GM12878 (cell line): ENCODE results near the gene FURIN. TPM values are rescaled to one million over a fixed set of nuclear protein-coding genes. Genes with fewer than 3 reads are reported as not detected.

ENCODE experiments used
- ATAC-seq: fragments of 200-7000 bp; cut with Tn5 transposase; 3 replicates; pipeline ENCODE4 v1.9.1; 2020; ENCODE audit warnings: mild to moderate bottlenecking, moderate library complexity
- BruUV-seq: library from RNA; stranded (reverse); fragments of 400-500 nt; replicated peaks from 2 replicates; lab custom pipeline; 2021; lab: Mats Ljungman, UMichigan
- CTCF ChIA-PET: fragments of 300-600 bp; sonication (Branson Sonifier 250); formaldehyde crosslinking; extraction: SDS; loops from one replicate; lab custom pipeline; 2021; ENCODE audit warnings: inconsistent platforms; lab: Yijun Ruan, JAX
- POLR2A ChIA-PET: fragments of 350-600 bp; formaldehyde crosslinking; extraction: SDS; loops from one replicate; lab custom pipeline; 2021; ENCODE audit warnings: inconsistent platforms; lab: Charles Lee
- RAD21 ChIA-PET: fragments of 300-600 bp; sonication (Branson Sonifier 250); formaldehyde crosslinking; loops from one replicate; lab custom pipeline; 2023; ENCODE audit warnings: antibody characterized with exemption; ENCODE audit not compliant: unreplicated experiment; lab: Charles Lee
- SMC1A ChIA-PET: fragments of 300-600 bp; sonication (Branson Sonifier 250); formaldehyde crosslinking; loops from one replicate; lab custom pipeline; 2023; ENCODE audit not compliant: unreplicated experiment, uncharacterized antibody; lab: Charles Lee
- DNase-seq: peaks from one replicate; pipeline ENCODE4 v3.0.0-alpha.2; 2011; ENCODE audit warnings: low read depth, low spot score
- FAIRE-seq: peaks from 3 replicates; lab custom pipeline; 2011; peaks lifted over from hg19 to GRCh38; lab: Jason Lieb, UNC
- H2AFZ ChIP-seq: 2 replicates; pipeline ENCODE4 v1.6.0; 2011; ENCODE audit warnings: low read depth, low read length, control low read depth; ENCODE audit not compliant: control insufficient read depth
- H3K27ac ChIP-seq: 2 replicates; pipeline ENCODE4 v1.5.1; 2011; ENCODE audit warnings: control low read depth; ENCODE audit not compliant: control insufficient read depth, insufficient read depth
- H3K27me3 ChIP-seq, 2 experiments: replicated peaks in 1 of 2; 2 replicates each; pipeline versions ENCODE4 v1.6.0 to v1.6.1; 2011; ENCODE audit warnings: low read length in 1 of 2; ENCODE audit not compliant: control insufficient read depth in 2 of 2, insufficient read depth in 2 of 2
- H3K36me3 ChIP-seq, 2 experiments: 2 replicates each; pipeline ENCODE4 v1.5.1; 2011; ENCODE audit warnings: low read length in 1 of 2; ENCODE audit not compliant: control insufficient read depth in 2 of 2, insufficient read depth in 2 of 2
- H3K4me1 ChIP-seq: 2 replicates; pipeline ENCODE4 v1.6.1; 2011; ENCODE audit warnings: mild to moderate bottlenecking, low read length, moderate library complexity, mixed read lengths; ENCODE audit not compliant: control insufficient read depth, insufficient read depth
- H3K4me2 ChIP-seq: 2 replicates; pipeline ENCODE4 v1.6.0; 2011; ENCODE audit warnings: control low read depth; ENCODE audit not compliant: control insufficient read depth, insufficient read depth
- H3K4me3 ChIP-seq: fragments of 200-600 bp; sonication (generic); 2 replicates; pipeline ENCODE4 v1.5.1; 2016
- H3K79me2 ChIP-seq: 2 replicates; pipeline ENCODE4 v1.6.0; 2011; ENCODE audit warnings: low read length; ENCODE audit not compliant: control insufficient read depth, insufficient read depth
- H3K9ac ChIP-seq: 2 replicates; pipeline ENCODE4 v1.8.0; 2011; ENCODE audit warnings: low read length, control low read depth, mixed read lengths; ENCODE audit not compliant: control insufficient read depth, insufficient read depth
- H3K9me3 ChIP-seq: replicated peaks from 3 replicates; pipeline ENCODE4 v1.5.1; 2011; ENCODE audit warnings: mild to moderate bottlenecking, low read length; ENCODE audit not compliant: control insufficient read depth, insufficient read depth
- H4K20me1 ChIP-seq: 2 replicates; pipeline ENCODE4 v1.6.0; 2011; ENCODE audit not compliant: control insufficient read depth, insufficient read depth
- CEBPZ ChIP-seq: fragments of 150-350 bp; IDR thresholded peaks from 2 replicates; pipeline ENCODE4 v1.6.1; 2016; ENCODE audit warnings: low read depth, low read length
- EGR1 ChIP-seq, 2 experiments: IDR thresholded peaks; 1 replicate in 1 of 2; 2 replicates in 1 of 2; pipeline ENCODE4 v1.6.1; 2011 to 2012; ENCODE audit warnings: low read depth in 2 of 2, low read length in 2 of 2, borderline replicate concordance in 1 of 2, mild to moderate bottlenecking in 1 of 2, moderate library complexity in 1 of 2
- IRF3 ChIP-seq: fragments of 450-650 bp; IDR thresholded peaks from 2 replicates; pipeline ENCODE4 v1.6.1; 2014; ENCODE audit warnings: mild to moderate bottlenecking
- PKNOX1 ChIP-seq: fragments of 450-650 bp; IDR thresholded peaks from 2 replicates; pipeline ENCODE4 v1.6.1; 2016; ENCODE audit warnings: mild to moderate bottlenecking
- TCF12 ChIP-seq: IDR thresholded peaks from 2 replicates; pipeline ENCODE4 v1.6.1; 2011; ENCODE audit warnings: low read depth, mild to moderate bottlenecking, low read length
- YBX1 ChIP-seq: fragments of 450-650 bp; IDR thresholded peaks from 2 replicates; pipeline ENCODE4 v1.6.1; 2016; ENCODE audit warnings: antibody characterized with exemption
- ZNF687 ChIP-seq: fragments of 450-650 bp; IDR thresholded peaks from 2 replicates; pipeline ENCODE4 v1.6.1; 2017; ENCODE audit warnings: mild to moderate bottlenecking, moderate library complexity
- ZZZ3 ChIP-seq: IDR thresholded peaks from 2 replicates; pipeline ENCODE4 v1.6.1; 2011; ENCODE audit warnings: low read depth; ENCODE audit not compliant: control insufficient read depth, insufficient read length
- WGBS: methylation state at CpG from one replicate; pipeline ENCODE4 v1.1.6; 2016; ENCODE audit warnings: low lambda C conversion rate; ENCODE audit not compliant: insufficient replicate concordance, insufficient coverage; ENCODE audit errors: missing lambda C conversion rate; 5-methylcytosine and 5-hydroxymethylcytosine counted together
- in situ Hi-C: fragments of 300-500 bp; cut with MboI; formaldehyde crosslinking; loops from 9 replicates; pipeline ENCODE4 v1.14.3; 2018; ENCODE audit warnings: mixed read lengths
- intact Hi-C: fragments of 100-400 bp; cut with micrococcal nuclease; formaldehyde crosslinking; loops from one replicate; pipeline ENCODE4 v1.14.2; 2022; ENCODE audit not compliant: unreplicated experiment
- polyA plus RNA-seq, 11 experiments: library from polyadenylated mRNA; depleted of rRNA in 4 of 11; unstranded in 6 of 11; stranded (reverse) in 5 of 11; fragments of >200 nt; fragmentation: Nextera tagmentation in 4 of 11; fragmentation: Illumina TruSeq in 1 of 11; extraction: Ambion mirVana in 4 of 11; extraction: Trizol in 1 of 11; gene quantifications; 1 replicate in 1 of 11; 2 replicates in 10 of 11; pipeline versions ENCODE4 v1.2.1 to v1.2.3, GENCODE V29; 2011 to 2016; ENCODE audit warnings: inconsistent platforms in 2 of 11, missing spikeins in 2 of 11, low read depth in 1 of 11
- total RNA-seq, 4 experiments: library from RNA; depleted of rRNA in 3 of 4; stranded (reverse); fragments of >200 nt in 3 of 4; fragmentation: Illumina TruSeq in 1 of 4; extraction: Trizol in 1 of 4; gene quantifications; 2 replicates each; pipeline versions ENCODE4 v1.2.1 to v1.2.3, GENCODE V29; 2013 to 2021

FURIN gene
- total and polyA plus RNA-seq, 10 of the 15 experiments (the other 5 are each of a cell fraction or from before 2014, with no cell fraction given): 0.47 to 39.9 (median 8.0) TPM

GRCh38 chr15:90892498-90893174, 24.2 kb downstream of the FURIN start:
- ATAC-seq: no peak
- SMC1A ChIA-PET: interaction anchor here (0.9 kb wide), 1 partner anchor 40 kb away, joined by 4 read pairs; the partner anchor contains the start of gene HDDC3
- in situ Hi-C loops: no loop called here
- peaks cover 12% of the 10 kb centered on the region for H3K4me1 ChIP-seq
- H3K27me3 ChIP-seq: no peaks in the 10 kb centered on the region
- no peak overlapping the region for H3K27ac ChIP-seq
- no peaks in the 10 kb centered on the region; a peak in 2 of 4 replicates for H3K36me3 ChIP-seq
- no peak overlapping the region for H3K4me3 ChIP-seq
- H3K9ac ChIP-seq: no peak overlapping the region
- intact Hi-C loops: no loop called here
- 84% methylated on average over 27 of the region's 29 CpGs for WGBS
- no peak for FAIRE-seq
- H3K79me2 ChIP-seq: no peaks in the 10 kb centered on the region
- no peaks in the 10 kb centered on the region for H3K9me3 ChIP-seq
- TF ChIP-seq IRF3 (no peak), EGR1 (IDR thresholded peaks at IDR 0.05; ENCODE audit: borderline replicate concordance in 1 of 2, low read depth in 2 of 2, low read length in 2 of 2) (no peak), CEBPZ (no peak), TCF12 (no peak), ZNF687 (no peak), ZZZ3 (no peak), YBX1 (no peak), PKNOX1 (no peak)
- POLR2A ChIA-PET: no interaction called here
- RAD21 ChIA-PET: interaction anchor here (0.9 kb wide), 1 partner anchor 401 kb away, joined by 3 read pairs; no protein-coding TSS in a partner anchor
- no peaks in the 10 kb centered on the region for H4K20me1 ChIP-seq
- BruUV-seq: no TSS peak
- CTCF ChIA-PET: interaction anchor here (15.1 kb wide), 1 partner anchor 37 kb away, joined by 480 read pairs; the partner anchor contains the start of genes HDDC3 and UNC45A
- DNase-seq: no peak
- no peak overlapping the region for H2AFZ ChIP-seq
- no peak overlapping the region for H3K4me2 ChIP-seq
